WERI-Rb-1 (cell line): ENCODE measurements around the gene SIK3.

ENCODE experiments used
- DNase-seq: peaks from one replicate; pipeline ENCODE4 v3.0.0-alpha.2; 2020
- H3K27ac ChIP-seq: fragments of 250-450 bp; sonication (Bioruptor Pico); 2 replicates; pipeline ENCODE4 v1.5.1; 2020; ENCODE audit warnings: mild to moderate bottlenecking, moderate library complexity
- H3K27me3 ChIP-seq: fragments of 250-450 bp; sonication (Bioruptor Pico); 2 replicates; pipeline ENCODE4 v1.5.1; 2021; ENCODE audit warnings: mild to moderate bottlenecking, low read depth, moderate library complexity; ENCODE audit not compliant: insufficient read depth, severe bottlenecking
- H3K36me3 ChIP-seq: fragments of 250-450 bp; sonication (Bioruptor Pico); 2 replicates; pipeline ENCODE4 v1.5.1; 2020; ENCODE audit warnings: mild to moderate bottlenecking, moderate library complexity
- H3K4me3 ChIP-seq: 2 replicates; pipeline ENCODE4 v1.5.1; 2011; ENCODE audit warnings: low read depth, mild to moderate bottlenecking, control low read depth, low read length
- H3K9me3 ChIP-seq: fragments of 250-450 bp; sonication (Bioruptor Pico); 2 replicates; pipeline ENCODE4 v1.5.1; 2021; ENCODE audit warnings: mild to moderate bottlenecking, moderate library complexity; ENCODE audit not compliant: severe bottlenecking
- CTCF ChIP-seq: IDR thresholded peaks from 2 replicates; pipeline ENCODE4 v1.5.1; 2011; ENCODE audit warnings: low read depth, mild to moderate bottlenecking, control low read depth, inconsistent platforms, low read length

Gene SIK3

GRCh38 chr11:117074119-117074518 lies 24.1 kb downstream of the SIK3 start:
- Histone ChIP-seq H3K36me3 (no peaks in the 10 kb centered on the region), H3K27me3 (no peaks in the 10 kb centered on the region), H3K9me3 (no peaks in the 10 kb centered on the region), H3K27ac (no peak overlapping the region), H3K4me3 (no peak overlapping the region)
- TF ChIP-seq CTCF, result no peak
- DNase-seq, result no peak

DNA sequence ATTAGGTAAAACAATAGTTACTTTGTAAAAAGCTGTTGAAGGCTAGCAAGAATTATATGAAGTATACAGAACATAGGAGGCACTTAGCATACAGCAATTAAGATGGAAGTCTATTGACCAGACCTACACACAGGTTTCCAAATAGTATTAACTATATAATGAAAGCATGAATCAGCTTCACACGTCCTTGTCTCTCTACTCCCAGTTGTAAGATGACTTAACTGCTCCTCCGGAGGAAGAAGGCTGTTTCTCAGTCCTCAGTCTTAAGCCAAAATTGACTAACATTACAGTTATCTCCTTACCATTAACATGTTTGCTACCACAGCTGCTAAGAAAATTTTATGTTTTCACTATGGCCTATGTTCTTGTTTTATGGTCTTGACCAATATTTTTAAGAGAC lies 24.7 kb downstream of the SIK3 start:
- Histone ChIP-seq H3K27ac (no peak overlapping the region), H3K4me3 (no peak overlapping the region)

DNA sequence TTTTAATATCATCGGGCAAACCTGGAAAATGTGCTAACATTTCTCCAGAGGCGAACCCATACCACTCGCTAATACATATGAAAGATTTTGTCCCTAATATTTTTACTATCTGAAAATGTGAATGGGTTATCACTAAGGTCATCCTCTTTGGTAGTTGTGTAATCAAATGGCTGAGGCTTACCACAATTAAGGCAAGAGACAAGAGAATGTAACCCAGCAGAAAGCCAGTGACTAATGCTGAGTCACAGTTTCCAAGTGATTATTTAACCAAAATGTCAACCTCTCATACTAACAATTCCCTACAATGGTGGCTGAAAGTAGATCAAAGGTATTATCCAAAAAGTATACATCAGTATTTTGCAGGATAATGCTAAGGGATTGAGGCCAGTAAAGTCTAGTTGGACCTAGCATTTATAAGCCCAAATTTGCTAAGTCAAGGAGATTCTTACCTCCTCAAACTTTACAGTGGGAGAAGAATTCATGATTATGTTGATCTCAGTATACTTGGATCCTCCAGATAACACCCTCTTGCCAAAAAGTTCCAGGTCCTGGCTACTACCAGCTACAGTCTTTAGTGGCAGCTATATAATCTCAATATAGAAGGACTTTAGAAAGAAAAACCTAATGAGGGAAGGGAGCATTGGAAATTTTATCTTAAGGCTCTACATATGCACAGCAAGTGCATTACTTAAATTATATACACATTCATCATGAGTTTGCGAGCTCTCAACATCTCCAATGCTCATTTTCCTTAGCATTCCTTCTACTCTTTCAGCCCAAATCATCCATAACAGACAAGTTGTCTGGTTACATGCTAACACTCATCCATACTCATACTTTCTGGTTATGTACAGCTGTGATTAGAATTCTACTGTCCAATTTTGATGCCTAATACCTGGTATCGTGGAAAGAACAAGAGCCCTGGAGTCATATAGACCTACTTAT lies 25.4 kb downstream of the SIK3 start:
- no peak for DNase-seq
- Histone ChIP-seq H3K9me3 (no peaks in the 10 kb centered on the region), H3K36me3 (no peaks in the 10 kb centered on the region), H3K4me3 (no peak overlapping the region), H3K27ac (no peak overlapping the region), H3K27me3 (no peaks in the 10 kb centered on the region)
- TF ChIP-seq CTCF, result no peak

More for the DNA sequence above, 24.7 kb downstream of the SIK3 start:
- no peak for DNase-seq
- no peaks in the 10 kb centered on the region for H3K36me3 ChIP-seq
- no peaks in the 10 kb centered on the region for H3K27me3 ChIP-seq
- no peaks in the 10 kb centered on the region for H3K9me3 ChIP-seq
- no peak for TF ChIP-seq CTCF

DNA sequence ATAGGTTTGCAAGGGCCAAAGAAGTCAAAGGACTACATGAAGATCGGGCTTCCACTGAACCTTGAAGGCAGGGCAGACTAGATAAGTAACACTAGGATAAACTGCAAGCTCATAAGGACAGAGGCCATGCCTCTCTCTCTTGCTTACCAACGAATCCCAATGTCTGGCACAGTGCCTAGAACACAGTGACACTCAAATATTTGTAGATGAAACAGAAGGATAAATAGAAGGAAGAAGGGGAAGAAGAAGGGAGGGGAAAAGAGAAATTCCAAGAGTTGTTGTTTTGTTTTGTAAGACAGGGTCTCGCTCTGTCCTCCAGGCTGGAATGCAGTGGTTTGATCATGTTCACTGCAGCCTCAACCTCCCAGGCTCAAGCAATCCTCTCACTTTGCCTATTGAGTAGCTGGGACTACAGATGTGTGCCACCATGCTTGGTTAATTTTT lies 26.9 kb downstream of the SIK3 start:
- H3K27me3 ChIP-seq, result no peaks in the 10 kb centered on the region
- H3K9me3 ChIP-seq, result no peaks in the 10 kb centered on the region
- no peak for DNase-seq
- no peak for TF ChIP-seq CTCF
- no peaks in the 10 kb centered on the region for H3K36me3 ChIP-seq
- H3K4me3 ChIP-seq, result no peak overlapping the region
- H3K27ac ChIP-seq, result no peak overlapping the region

DNA sequence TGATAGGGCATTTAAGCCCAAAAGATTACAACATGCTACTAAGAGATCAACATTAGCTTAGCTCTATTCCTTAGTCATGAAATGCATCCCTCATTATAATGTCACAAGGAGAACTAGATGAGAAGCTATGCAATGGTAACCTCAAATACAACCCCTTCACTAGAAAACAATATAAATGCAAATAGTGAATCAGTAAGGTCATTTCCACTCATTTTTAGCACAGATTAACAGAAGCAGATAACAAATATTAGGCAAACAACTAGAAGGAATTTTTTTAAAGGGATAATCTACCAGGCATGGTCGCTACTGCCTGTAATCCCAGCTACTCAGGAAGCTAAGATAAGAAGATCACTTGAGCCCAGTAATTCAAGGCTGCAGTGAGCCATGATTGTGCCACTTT lies 28.2 kb downstream of the SIK3 start:
- H3K27ac ChIP-seq, result no peak overlapping the region
- no peak overlapping the region for H3K4me3 ChIP-seq
- TF ChIP-seq CTCF, result no peak
- no peaks in the 10 kb centered on the region for H3K27me3 ChIP-seq
- H3K36me3 ChIP-seq, result no peaks in the 10 kb centered on the region
- peak; percentile 39 for DNase-seq
- no peaks in the 10 kb centered on the region for H3K9me3 ChIP-seq
